Activated CD8-positive, alpha-beta T cell treated with anti-CD3 and anti-CD28 coated beads for 36 hours (primary cell): ENCODE measurements around the gene SENP1. TPM values are rescaled to one million over a fixed set of nuclear protein-coding genes. Genes with fewer than 3 reads are reported as not detected.

ENCODE experiments used
- ATAC-seq: fragments of 200-7000 bp; cut with Tn5 transposase; one replicate; pipeline ENCODE4 v1.10.0; 2021; ENCODE audit warnings: mild to moderate bottlenecking, moderate library complexity
- CTCF ChIA-PET: fragments of 350-600 bp; sonication (Branson Sonifier 250); formaldehyde crosslinking; loops from one replicate; lab custom pipeline; 2021; ENCODE audit warnings: antibody characterized with exemption; lab: Charles Lee
- POLR2A ChIA-PET: fragments of 350-600 bp; sonication (Branson Sonifier 250); formaldehyde crosslinking; loops from one replicate; lab custom pipeline; 2021; ENCODE audit warnings: antibody characterized with exemption; lab: Charles Lee
- DNase-seq: peaks from one replicate; pipeline ENCODE4 v3.0.0-alpha.2; 2020
- H3K27ac Mint-ChIP-seq: one replicate; pipeline ENCODE4 v1.8.0; 2021; ENCODE audit warnings: mild to moderate bottlenecking, mixed read lengths
- H3K27me3 Mint-ChIP-seq: one replicate; pipeline ENCODE4 v1.8.0; 2021; ENCODE audit warnings: mixed read lengths
- H3K36me3 Mint-ChIP-seq: one replicate; pipeline ENCODE4 v1.8.0; 2021; ENCODE audit warnings: low read depth, mixed read lengths
- H3K4me1 Mint-ChIP-seq: one replicate; pipeline ENCODE4 v1.8.0; 2021; ENCODE audit warnings: low read depth, mixed read lengths
- H3K4me3 Mint-ChIP-seq: one replicate; pipeline ENCODE4 v1.8.0; 2021; ENCODE audit warnings: mild to moderate bottlenecking, moderate library complexity, mixed read lengths
- H3K9me3 Mint-ChIP-seq: one replicate; pipeline ENCODE4 v1.8.0; 2021; ENCODE audit warnings: mixed read lengths
- CTCF ChIP-seq: fragments of 200-600 bp; IDR thresholded peaks from one replicate; pipeline ENCODE4 v1.8.0; 2022; ENCODE audit warnings: antibody characterized with exemption, mild to moderate bottlenecking
- intact Hi-C: fragments of 100-400 bp; cut with micrococcal nuclease; formaldehyde crosslinking; loops from one replicate; pipeline ENCODE4 v1.10.0; 2022
- total RNA-seq, 2 experiments: library from RNA; stranded (reverse); gene quantifications; one replicate each; pipeline ENCODE4 v1.2.3, GENCODE V29; 2021

The SENP1 gene
- total RNA-seq, 2 experiments from 2014 or later = 39.8 to 40.2 TPM

GRCh38 chr12:48031135-48031960 lies 74.5 kb downstream of the SENP1 start:
- Mint-ChIP-seq H3K4me3 (no peak overlapping the region), H3K27ac (no peak overlapping the region), H3K27me3 (no peaks in the 10 kb centered on the region), H3K36me3 (no peaks in the 10 kb centered on the region), H3K9me3 (no peaks in the 10 kb centered on the region), H3K4me1 (no peaks in the 10 kb centered on the region)
- DNase-seq (no peak), ATAC-seq (no peak)
- ChIA-PET POLR2A (no interaction called here), CTCF (no interaction called here)
- intact Hi-C loops = no loop called here
- TF ChIP-seq CTCF = no peak

GRCh38 chr12:48030173-48030650 lies 75.7 kb downstream of the SENP1 start:
- Mint-ChIP-seq H3K27me3 (no peaks in the 10 kb centered on the region), H3K4me3 (no peak overlapping the region), H3K9me3 (no peaks in the 10 kb centered on the region), H3K27ac (no peak overlapping the region), H3K4me1 (no peaks in the 10 kb centered on the region), H3K36me3 (no peaks in the 10 kb centered on the region)
- POLR2A ChIA-PET = interaction anchor here (1.1 kb wide), 1 partner anchor 127 kb away, joined by 3 read pairs; the partner anchor contains the start of gene ASB8
- no peak for DNase-seq
- intact Hi-C loops = no loop called here
- CTCF ChIA-PET = no interaction called here
- ATAC-seq = no peak
- no peak for TF ChIP-seq CTCF

GRCh38 chr12:48029491-48030172 lies 76.2 kb downstream of the SENP1 start:
- ATAC-seq = no peak
- no peak for TF ChIP-seq CTCF
- H3K4me1 Mint-ChIP-seq = no peaks in the 10 kb centered on the region
- no peaks in the 10 kb centered on the region for H3K27me3 Mint-ChIP-seq
- ChIA-PET POLR2A (interaction anchor here (1.1 kb wide), 1 partner anchor 128 kb away, joined by 3 read pairs; the partner anchor contains the start of gene ASB8), CTCF (no interaction called here)
- no peak overlapping the region for H3K27ac Mint-ChIP-seq
- no peaks in the 10 kb centered on the region for H3K36me3 Mint-ChIP-seq
- no peaks in the 10 kb centered on the region for H3K9me3 Mint-ChIP-seq
- no peak for DNase-seq
- no peak overlapping the region for H3K4me3 Mint-ChIP-seq
- intact Hi-C loops = no loop called here

- no peak overlapping the region for H3K27ac Mint-ChIP-seq
- ATAC-seq (no peak), DNase-seq (no peak)
- no peak for TF ChIP-seq CTCF
- H3K36me3 Mint-ChIP-seq = no peaks in the 10 kb centered on the region
- CTCF ChIA-PET = no interaction called here
- H3K9me3 Mint-ChIP-seq = no peaks in the 10 kb centered on the region
- H3K4me1 Mint-ChIP-seq = no peaks in the 10 kb centered on the region
- intact Hi-C loops = no loop called here
- POLR2A ChIA-PET = interaction anchor here (1.1 kb wide), 1 partner anchor 128 kb away, joined by 3 read pairs; the partner anchor contains the start of gene ASB8
- H3K27me3 Mint-ChIP-seq = no peaks in the 10 kb centered on the region
- no peak overlapping the region for H3K4me3 Mint-ChIP-seq
Observed at GRCh38 chr12:48028541-48029431, 77.1 kb downstream of the SENP1 start.
